K562 (cell line): Measurements from ENCODE around the gene PLOD1. TPM values are rescaled to one million over a fixed set of nuclear protein-coding genes. Genes with fewer than 3 reads are reported as not detected.
A peak's percentile ranks its signal among the peaks of the same experiment; 100 is the strongest.

Experiments
- CCNT2 ChIP-seq: IDR thresholded peaks from 2 replicates; pipeline ENCODE4 v1.6.1; 2011; ENCODE audit warnings: borderline replicate concordance, low read depth, mild to moderate bottlenecking, moderate library complexity, mixed read lengths, low read length; ENCODE audit not compliant: insufficient read length; ENCODE audit errors: extremely low read depth
- CSDE1 ChIP-seq, 2 experiments: fragments of 450-650 bp; IDR thresholded peaks; 2 replicates each; pipeline ENCODE4 v1.6.1; 2016; ENCODE audit warnings: mild to moderate bottlenecking in 1 of 2
- CTBP1 ChIP-seq: fragments of 450-650 bp; IDR thresholded peaks from 2 replicates; pipeline ENCODE4 v1.6.1; 2016; ENCODE audit warnings: borderline replicate concordance
- CTCF ChIP-seq, 3 experiments: IDR thresholded peaks in 2 of 3; conservative IDR thresholded peaks in 1 of 3; 2 replicates each; pipeline ENCODE4 v1.5.1; 2011 to 2012; ENCODE audit warnings: low read length in 3 of 3, mild to moderate bottlenecking in 3 of 3, control low read depth in 2 of 3, improper control_type of control experiment in 1 of 3, inconsistent platforms in 1 of 3, low read depth in 1 of 3, mixed read lengths in 1 of 3, moderate library complexity in 1 of 3; ENCODE audit not compliant: insufficient read depth in 2 of 3
- DLX4 ChIP-seq: fragments of 250-450 bp; sonication (Bioruptor Pico); IDR thresholded peaks from 2 replicates; pipeline ENCODE4 v1.6.1; 2021; ENCODE audit warnings: mild to moderate bottlenecking
- DMBX1 ChIP-seq: fragments of 250-450 bp; sonication (Bioruptor Pico); IDR thresholded peaks from 2 replicates; pipeline ENCODE4 v1.8.0; 2022; ENCODE audit warnings: inconsistent platforms, mild to moderate bottlenecking, moderate library complexity, borderline replicate concordance
- E2F8 ChIP-seq: fragments of 450-650 bp; IDR thresholded peaks from 2 replicates; pipeline ENCODE4 v1.7.1; 2018; ENCODE audit warnings: mild to moderate bottlenecking, low read depth; ENCODE audit not compliant: partially characterized antibody
- ETV5 ChIP-seq: sonication (generic); formaldehyde crosslinking; IDR thresholded peaks from 2 replicates; pipeline ENCODE4 v1.4.0; 2020; ENCODE audit warnings: low read depth, mild to moderate bottlenecking, missing genetic modification reagents
- HINFP ChIP-seq: fragments of 450-650 bp; conservative IDR thresholded peaks from 2 replicates; pipeline ENCODE4 v1.6.1; 2016; ENCODE audit warnings: missing genetic modification characterization, low read depth, mild to moderate bottlenecking, control low read depth, missing compliant biosample characterization
- KLF1 ChIP-seq: fragments of 450-650 bp; IDR thresholded peaks from 2 replicates; pipeline ENCODE4 v1.6.1; 2016; ENCODE audit warnings: missing genetic modification characterization, missing compliant biosample characterization
- KLF10 ChIP-seq: fragments of 250-450 bp; sonication (Bioruptor Pico); IDR thresholded peaks from 2 replicates; pipeline ENCODE4 v1.6.1; 2021; ENCODE audit warnings: matching md5 sums
- L3MBTL2 ChIP-seq: fragments of 450-650 bp; IDR thresholded peaks from 2 replicates; pipeline ENCODE4 v1.6.1; 2016; ENCODE audit warnings: mild to moderate bottlenecking, moderate library complexity
- MTA2 ChIP-seq: fragments of 450-650 bp; IDR thresholded peaks from 2 replicates; pipeline ENCODE4 v1.6.1; 2016; ENCODE audit warnings: low read depth
- MXD1 ChIP-seq: fragments of 250-450 bp; sonication (Bioruptor Pico); IDR thresholded peaks from 2 replicates; pipeline ENCODE4 v1.8.0; 2021; ENCODE audit warnings: borderline replicate concordance, mild to moderate bottlenecking, moderate library complexity; ENCODE audit not compliant: poor library complexity, severe bottlenecking
- NFATC3 ChIP-seq: fragments of 450-650 bp; IDR thresholded peaks from 2 replicates; pipeline ENCODE4 v1.6.1; 2017; ENCODE audit warnings: mild to moderate bottlenecking
- RBM39 ChIP-seq: fragments of 200-400 bp; formaldehyde crosslinking; optimal IDR thresholded peaks from 2 replicates; pipeline ENCODE3; 2018; ENCODE audit warnings: low read depth, low read length
- SOX6 ChIP-seq: fragments of 450-650 bp; IDR thresholded peaks from 2 replicates; pipeline ENCODE4 v1.6.1; 2014; ENCODE audit warnings: mild to moderate bottlenecking
- TAF7 ChIP-seq: fragments of 450-650 bp; IDR thresholded peaks from 2 replicates; pipeline ENCODE4 v1.6.1; 2016; ENCODE audit warnings: missing genetic modification characterization, missing compliant biosample characterization
- ZNF232 ChIP-seq: sonication (generic); formaldehyde crosslinking; IDR thresholded peaks from 2 replicates; pipeline ENCODE4 v1.8.0; 2022; ENCODE audit warnings: mild to moderate bottlenecking, missing genetic modification reagents
- ZNF239 ChIP-seq: fragments of 250-450 bp; sonication (Bioruptor Pico); IDR thresholded peaks from 2 replicates; pipeline ENCODE4 v1.4.0; 2020; ENCODE audit warnings: mild to moderate bottlenecking
- ZNF785 ChIP-seq: fragments of 250-450 bp; sonication (Bioruptor Pico); IDR thresholded peaks from 2 replicates; pipeline ENCODE4 v1.4.0; 2020; ENCODE audit warnings: mild to moderate bottlenecking
- polyA plus RNA-seq, 8 experiments: library from polyadenylated mRNA; depleted of rRNA in 4 of 8; stranded (reverse) in 5 of 8; unstranded in 3 of 8; fragments of >200 nt; fragmentation: Nextera tagmentation in 2 of 8; fragmentation: Illumina TruSeq in 1 of 8; extraction: Ambion mirVana in 2 of 8; extraction: Trizol in 1 of 8; gene quantifications; 2 replicates each; pipeline versions ENCODE4 v1.2.1 to v1.2.3, GENCODE V29; 2011 to 2014; ENCODE audit warnings: inconsistent platforms in 1 of 8, missing spikeins in 1 of 8
- total RNA-seq, 7 experiments: library from RNA; depleted of rRNA in 6 of 7; stranded (reverse); fragments of >200 nt in 6 of 7; fragmentation: Illumina TruSeq in 2 of 7; extraction: Trizol in 2 of 7; gene quantifications; 2 replicates each; pipeline versions ENCODE4 v1.2.1 to v1.2.3, GENCODE V29; 2011 to 2021; ENCODE audit warnings: low replicate concordance in 1 of 7

Gene PLOD1
- total and polyA plus RNA-seq, 9 of the 15 experiments (the other 6 are each of a cell fraction or from before 2014, with no cell fraction given), result 16.6 to 90.8 (median 52.7) TPM

- TF ChIP-seq HINFP, result peak; percentile 52; the same call in 1 of the 2 replicates
- TF ChIP-seq CTBP1, result peak; percentile 94
- no peak for TF ChIP-seq ZNF785
- peak; percentile 90 for TF ChIP-seq L3MBTL2
- TF ChIP-seq SOX6, result no peak
- no peak for TF ChIP-seq ZNF239 (CRISPR knock-in tag)
- TF ChIP-seq RBM39, result no peak
- TF ChIP-seq KLF10 (CRISPR knock-in tag), result no peak
- TF ChIP-seq ETV5, result 0 out of 2 replicates have a peak, but pooled peaks have one; percentile 11
- peak; percentile 87 for TF ChIP-seq E2F8
- TF ChIP-seq KLF1, result peak; percentile 64; the same call in 1 of the 2 replicates
- no peak for TF ChIP-seq MTA2
- peak; percentile 93 for TF ChIP-seq CCNT2
- TF ChIP-seq ZNF232 (CRISPR knock-in tag), result no peak
- TF ChIP-seq NFATC3, result no peak
- peak; percentile 89 for TF ChIP-seq TAF7 (tag)
- no peak for TF ChIP-seq DLX4 (CRISPR knock-in tag)
- TF ChIP-seq MXD1, result no peak
- no peak for TF ChIP-seq DMBX1
- peak in 1 of 2 experiments; percentile 92; a peak in 2 of 4 replicates for TF ChIP-seq CSDE1 (IDR thresholded peaks at IDR 0.05)
- TF ChIP-seq CTCF (IDR thresholded peaks at IDR 0.05 in 2 of 3, conservative IDR thresholded peaks at IDR 0.05 in 1 of 3; ENCODE audit: insufficient read depth in 2 of 3, low read depth in 1 of 3, low read length in 3 of 3), result peak in 1 of 3 experiments; percentile 13; a peak in 1 of 6 replicates
Measured at GRCh38 chr1:11979851-11980675, 45.5 kb downstream of the PLOD1 start, which contains the start of gene MFN2 (continued).
